ENCODE results near the gene PRRG3. TPM values are rescaled to one million over a fixed set of nuclear protein-coding genes. Genes with fewer than 3 reads are reported as not detected.
A peak's percentile ranks its signal among the peaks of the same experiment; 100 is the strongest.

The PRRG3 gene
- total and polyA plus RNA-seq, 2 donors (not counting 3 experiments of a cell fraction or from before 2014, with no cell fraction given) = not detected

- Histone ChIP-seq H4K20me1 (replicated peaks; ENCODE audit: control insufficient read depth, extremely low read depth, insufficient read depth, low read length) (no peaks in the 10 kb centered on the region), H2AFZ (ENCODE audit: low read depth, low read length) (no peak overlapping the region), H3K9ac (replicated peaks; ENCODE audit: extremely low read depth, insufficient read depth, low read length) (no peak overlapping the region), H3K36me3 (ENCODE audit: control insufficient read depth in 2 of 2, extremely low read depth in 1 of 2, insufficient read depth in 2 of 2, low read length in 2 of 2) (no peaks in the 10 kb centered on the region), H3K4me3 (replicated peaks in 1 of 3; ENCODE audit: insufficient read depth in 1 of 3, low read depth in 1 of 3, low read length in 3 of 3) (no peak overlapping the region), H3K4me1 (ENCODE audit: control insufficient read depth, extremely low read depth, insufficient read depth, low read length) (no peaks in the 10 kb centered on the region), H3K9me1 (replicated peaks; ENCODE audit: control insufficient read depth, extremely low read depth, insufficient read depth, low read length) (no peaks in the 10 kb centered on the region), H3K79me2 (ENCODE audit: control insufficient read depth, insufficient read depth, low read length) (no peaks in the 10 kb centered on the region), H3K4me2 (ENCODE audit: insufficient read depth, low read length) (no peak overlapping the region), H3K9me3 (replicated peaks; ENCODE audit: control insufficient read depth, insufficient read depth, low read length) (no peaks in the 10 kb centered on the region), H3K27ac (ENCODE audit: insufficient read depth, low read depth, low read length) (no peak overlapping the region), H3K27me3 (ENCODE audit: control insufficient read depth in 2 of 2, insufficient read depth in 2 of 2, low read length in 2 of 2) (no peaks in the 10 kb centered on the region)
- FAIRE-seq = no peak
- dilution Hi-C loops (cut with MboI; ENCODE audit: extremely low pct_ligation_motif_present, low sequenced_read_pairs) (no loop called here), intact Hi-C loops (cut with micrococcal nuclease) (no loop called here)
- POLR2A ChIA-PET = no interaction called here
- no peak for DNase-seq (ENCODE audit: low read depth, low spot score)
- TF ChIP-seq EZH2 (IDR thresholded peaks at IDR 0.05; ENCODE audit: borderline replicate concordance, low read depth, low read length, severe bottlenecking) (no peak), POLR2A (IDR thresholded peaks at IDR 0.05; ENCODE audit: low read depth, low read length) (no peak), MYC (IDR thresholded peaks at IDR 0.05; ENCODE audit: low read depth, low read length) (no peak), FOS (IDR thresholded peaks at IDR 0.05; ENCODE audit: borderline replicate concordance, insufficient read depth, low read length) (no peak), POLR2AphosphoS5 (IDR thresholded peaks at IDR 0.05; ENCODE audit: insufficient read depth, low read depth, low read length) (no peak)
- BruUV-seq (replicated peaks) = no TSS peak
- CTCF ChIA-PET = no interaction called here
These were observed 15.9 kb downstream of the PRRG3 start for GRCh38 chrX:151711154-151711553.

- Histone ChIP-seq H3K9me3 (replicated peaks; ENCODE audit: control insufficient read depth, insufficient read depth, low read length) (no peaks in the 10 kb centered on the region), H3K4me3 (replicated peaks in 1 of 3; ENCODE audit: insufficient read depth in 1 of 3, low read depth in 1 of 3, low read length in 3 of 3) (no peak overlapping the region), H3K4me2 (ENCODE audit: insufficient read depth, low read length) (no peak overlapping the region), H3K4me1 (ENCODE audit: control insufficient read depth, extremely low read depth, insufficient read depth, low read length) (no peaks in the 10 kb centered on the region), H3K9me1 (replicated peaks; ENCODE audit: control insufficient read depth, extremely low read depth, insufficient read depth, low read length) (no peaks in the 10 kb centered on the region), H3K36me3 (ENCODE audit: control insufficient read depth in 2 of 2, extremely low read depth in 1 of 2, insufficient read depth in 2 of 2, low read length in 2 of 2) (no peaks in the 10 kb centered on the region), H3K27me3 (ENCODE audit: control insufficient read depth in 2 of 2, insufficient read depth in 2 of 2, low read length in 2 of 2) (no peaks in the 10 kb centered on the region), H3K27ac (ENCODE audit: insufficient read depth, low read depth, low read length) (no peak overlapping the region), H3K9ac (replicated peaks; ENCODE audit: extremely low read depth, insufficient read depth, low read length) (no peak overlapping the region), H2AFZ (ENCODE audit: low read depth, low read length) (no peak overlapping the region), H3K79me2 (ENCODE audit: control insufficient read depth, insufficient read depth, low read length) (no peaks in the 10 kb centered on the region), H4K20me1 (replicated peaks; ENCODE audit: control insufficient read depth, extremely low read depth, insufficient read depth, low read length) (no peaks in the 10 kb centered on the region)
- intact Hi-C loops (cut with micrococcal nuclease) (no loop called here), dilution Hi-C loops (cut with MboI; ENCODE audit: extremely low pct_ligation_motif_present, low sequenced_read_pairs) (no loop called here)
- BruUV-seq (replicated peaks) = no TSS peak
- FAIRE-seq = no peak
- POLR2A ChIA-PET = no interaction called here
- DNase-seq (ENCODE audit: low read depth, low spot score) = peak; percentile 1
- no peak for TF ChIP-seq MYC (IDR thresholded peaks at IDR 0.05; ENCODE audit: low read depth, low read length)
- no peak for TF ChIP-seq MAX (IDR thresholded peaks at IDR 0.05; ENCODE audit: insufficient read depth, insufficient read length)
- TF ChIP-seq GATA2 (IDR thresholded peaks at IDR 0.05; ENCODE audit: insufficient read depth, insufficient read length, low read depth, low read length) = no peak
- TF ChIP-seq FOS (IDR thresholded peaks at IDR 0.05; ENCODE audit: borderline replicate concordance, insufficient read depth, low read length) = no peak
- no peak for TF ChIP-seq JUN (IDR thresholded peaks at IDR 0.05; ENCODE audit: borderline replicate concordance, insufficient read depth, insufficient read length, low read depth)
- no peak for TF ChIP-seq CTCF (IDR thresholded peaks at IDR 0.05; ENCODE audit: extremely low read depth in 1 of 2, insufficient read depth in 1 of 2, low read depth in 1 of 2, low read length in 2 of 2)
- CTCF ChIA-PET = interaction anchor here (0.9 kb wide), 1 partner anchor 921 kb away, joined by 3 read pairs; no protein-coding TSS in a partner anchor
These were observed 16.5 kb downstream of the PRRG3 start for GRCh38 chrX:151711787-151712186.
